HCT116 (cell line): ENCODE measurements around the gene GORAB. TPM values are rescaled to one million over a fixed set of nuclear protein-coding genes. Genes with fewer than 3 reads are reported as not detected.

Experiments used
- ATAC-seq: fragments of 200-7000 bp; cut with Tn5 transposase; 2 replicates; pipeline ENCODE4 v1.9.1; 2020; ENCODE audit warnings: mild to moderate bottlenecking, moderate library complexity
- BruUV-seq: library from RNA; stranded (reverse); fragments of 400-500 nt; replicated peaks from 2 replicates; lab custom pipeline; 2021; lab: Mats Ljungman, UMichigan
- CTCF ChIA-PET: fragments of 300-600 bp; sonication (Branson Sonifier 250); formaldehyde crosslinking; loops from one replicate; lab custom pipeline; 2021; ENCODE audit warnings: antibody characterized with exemption; lab: Charles Lee
- POLR2A ChIA-PET: fragments of 300-600, 350-600 bp; sonication (Branson Sonifier 250); formaldehyde crosslinking; loops from one replicate; lab custom pipeline; 2021; ENCODE audit warnings: antibody characterized with exemption; lab: Charles Lee
- RAD21 ChIA-PET, 2 experiments: fragments of 300-600 bp; sonication (Branson Sonifier 250); formaldehyde crosslinking; loops; one replicate each; lab custom pipeline; 2023; ENCODE audit warnings: low total read pairs in 2 of 2; ENCODE audit not compliant: uncharacterized antibody in 2 of 2, unreplicated experiment in 2 of 2, low non-redundant PET in 1 of 2; lab: Charles Lee
- DNase-seq: peaks from one replicate; pipeline ENCODE4 v3.0.0-alpha.2; 2010; ENCODE audit warnings: low read depth, low spot score
- H2AFZ ChIP-seq: fragments of 200-600 bp; shearing (Covaris generic), sonication (generic); 2 replicates; pipeline ENCODE4 v1.6.1; 2017; ENCODE audit warnings: low read depth, mixed run types, mixed read lengths, antibody characterized with exemption, low read length; ENCODE audit not compliant: poor library complexity, severe bottlenecking
- H3K27ac ChIP-seq: 2 replicates; pipeline ENCODE4 v1.5.1; 2012; ENCODE audit warnings: low read depth, low read length
- H3K27me3 ChIP-seq: fragments of 200-600 bp; sonication (generic); 2 replicates; pipeline ENCODE4 v1.6.1; 2016; ENCODE audit warnings: mixed run types, low read length, mixed read lengths; ENCODE audit not compliant: insufficient read depth
- H3K36me3 ChIP-seq, 2 experiments: fragments of 200-500 bp in 1 of 2; fragments of 200-600 bp in 1 of 2; sonication (Bioruptor generic) in 1 of 2; sonication (generic) in 1 of 2; 2 replicates each; pipeline versions ENCODE4 v1.5.1 to v1.6.1; 2014 to 2016; ENCODE audit warnings: low read length in 2 of 2, inconsistent platforms in 1 of 2, mixed read lengths in 1 of 2, mixed run types in 1 of 2; ENCODE audit not compliant: insufficient read depth in 2 of 2, control insufficient read depth in 1 of 2
- H3K4me1 ChIP-seq, 2 experiments: fragments of 200-600 bp in 1 of 2; sonication (generic) in 1 of 2; 2 replicates each; pipeline versions ENCODE4 v1.5.1 to v1.6.1; 2012 to 2017; ENCODE audit warnings: low read length in 2 of 2, inconsistent platforms in 1 of 2, mild to moderate bottlenecking in 1 of 2, mixed read lengths in 1 of 2, mixed run types in 1 of 2, moderate library complexity in 1 of 2; ENCODE audit not compliant: insufficient read depth in 2 of 2, control insufficient read depth in 1 of 2
- H3K4me2 ChIP-seq: fragments of 200-600 bp; sonication (generic); 2 replicates; pipeline ENCODE4 v1.6.1; 2017; ENCODE audit warnings: mixed run types, low read length, mixed read lengths
- H3K4me3 ChIP-seq, 2 experiments: fragments of 200-600 bp in 1 of 2; sonication (generic) in 1 of 2; replicated peaks in 1 of 2; 2 replicates each; pipeline ENCODE4 v1.5.1; 2011 to 2016; ENCODE audit warnings: low read length in 2 of 2, control low read depth in 1 of 2, low read depth in 1 of 2, mild to moderate bottlenecking in 1 of 2, mixed read lengths in 1 of 2, mixed run types in 1 of 2
- H3K79me2 ChIP-seq: fragments of 200-600 bp; sonication (generic); 2 replicates; pipeline ENCODE4 v1.6.1; 2017; ENCODE audit warnings: mild to moderate bottlenecking, mixed run types, low read length, moderate library complexity, mixed read lengths; ENCODE audit not compliant: insufficient read depth
- H3K9ac ChIP-seq: fragments of 200-600 bp; sonication (generic); 2 replicates; pipeline ENCODE4 v1.6.1; 2016; ENCODE audit warnings: low read length, mixed read lengths
- H3K9me2 ChIP-seq: fragments of 200-600 bp; sonication (generic), shearing (Covaris generic); 2 replicates; pipeline ENCODE4 v1.6.1; 2017; ENCODE audit warnings: mixed run types, mild to moderate bottlenecking, moderate library complexity; ENCODE audit not compliant: insufficient read depth
- H3K9me3 ChIP-seq, 2 experiments: fragments of 200-500 bp in 1 of 2; fragments of 200-600 bp in 1 of 2; sonication (Bioruptor generic) in 1 of 2; sonication (generic) in 1 of 2; 2 replicates each; pipeline ENCODE4 v1.6.1; 2014 to 2017; ENCODE audit warnings: low read length in 2 of 2, mixed read lengths in 2 of 2, inconsistent platforms in 1 of 2, low read depth in 1 of 2, mild to moderate bottlenecking in 1 of 2, mixed run types in 1 of 2, moderate library complexity in 1 of 2; ENCODE audit not compliant: control insufficient read depth in 1 of 2, insufficient read depth in 1 of 2
- H4K20me1 ChIP-seq: fragments of 200-600 bp; sonication (generic), shearing (Covaris generic); 2 replicates; pipeline ENCODE4 v1.6.1; 2017; ENCODE audit warnings: mixed run types, mild to moderate bottlenecking, moderate library complexity; ENCODE audit not compliant: insufficient read depth
- CBX3 ChIP-seq: IDR thresholded peaks from 2 replicates; pipeline ENCODE4 v1.6.1; 2012; ENCODE audit warnings: low read depth
- CEBPB ChIP-seq: IDR thresholded peaks from 2 replicates; pipeline ENCODE4 v1.6.1; 2012; ENCODE audit warnings: low read depth
- EGR1 ChIP-seq: IDR thresholded peaks from 2 replicates; pipeline ENCODE4 v1.6.1; 2012; ENCODE audit warnings: low read depth
- ELF1 ChIP-seq: IDR thresholded peaks from 2 replicates; pipeline ENCODE4 v1.6.1; 2012; ENCODE audit warnings: low read depth, borderline replicate concordance
- EZH2phosphoT487 ChIP-seq: fragments of 200-600 bp; IDR thresholded peaks from 2 replicates; pipeline ENCODE4 v1.6.1; 2018; ENCODE audit warnings: antibody characterized with exemption, borderline replicate concordance
- FOSL1 ChIP-seq: IDR thresholded peaks from 2 replicates; pipeline ENCODE4 v1.6.1; 2012; ENCODE audit warnings: low read depth
- JUND ChIP-seq: IDR thresholded peaks from 2 replicates; pipeline ENCODE4 v1.6.1; 2012
- POLR2AphosphoS5 ChIP-seq: IDR thresholded peaks from 2 replicates; pipeline ENCODE4 v1.6.1; 2011; ENCODE audit warnings: mild to moderate bottlenecking, low read depth, low read length, moderate library complexity
- SIN3A ChIP-seq: IDR thresholded peaks from 2 replicates; pipeline ENCODE4 v1.6.1; 2012; ENCODE audit warnings: low read depth
- SP1 ChIP-seq: IDR thresholded peaks from 2 replicates; pipeline ENCODE4 v1.6.1; 2012; ENCODE audit warnings: low read depth
- SRF ChIP-seq: IDR thresholded peaks from 2 replicates; pipeline ENCODE4 v1.6.1; 2012; ENCODE audit warnings: low read depth
- TCF7L2 ChIP-seq: IDR thresholded peaks from 2 replicates; pipeline ENCODE4 v1.7.0; 2011; ENCODE audit warnings: borderline replicate concordance, inconsistent platforms; ENCODE audit not compliant: insufficient read depth, insufficient read length; ENCODE audit errors: extremely low read depth
- ZNF274 ChIP-seq: fragments of 200-500 bp; sonication (Bioruptor generic); IDR thresholded peaks from 2 replicates; pipeline ENCODE4 v1.6.1; 2014; ENCODE audit warnings: mild to moderate bottlenecking, low read depth, low read length, inconsistent platforms
- intact Hi-C: fragments of 100-400 bp; cut with micrococcal nuclease; formaldehyde crosslinking; loops from 2 replicates; pipeline ENCODE4 v1.10.0; 2022
- total RNA-seq: library from RNA; stranded (reverse); gene quantifications from one replicate; pipeline ENCODE4 v1.2.1, GENCODE V29; 2021; ENCODE audit not compliant: unreplicated experiment
- TF ChIP-seq, protein P1 (sequence below): IDR thresholded peaks from 2 replicates; pipeline ENCODE4 v1.6.1; 2012
- TF ChIP-seq, protein P2 (sequence below): IDR thresholded peaks from 2 replicates; pipeline ENCODE4 v1.6.1; 2012
- TF ChIP-seq, protein P3 (sequence below): IDR thresholded peaks from 2 replicates; pipeline ENCODE4 v1.6.1; 2012; ENCODE audit warnings: low read depth

The GORAB gene
- total RNA-seq, 1 experiment from 2014 or later: 7.5 TPM

DNA sequence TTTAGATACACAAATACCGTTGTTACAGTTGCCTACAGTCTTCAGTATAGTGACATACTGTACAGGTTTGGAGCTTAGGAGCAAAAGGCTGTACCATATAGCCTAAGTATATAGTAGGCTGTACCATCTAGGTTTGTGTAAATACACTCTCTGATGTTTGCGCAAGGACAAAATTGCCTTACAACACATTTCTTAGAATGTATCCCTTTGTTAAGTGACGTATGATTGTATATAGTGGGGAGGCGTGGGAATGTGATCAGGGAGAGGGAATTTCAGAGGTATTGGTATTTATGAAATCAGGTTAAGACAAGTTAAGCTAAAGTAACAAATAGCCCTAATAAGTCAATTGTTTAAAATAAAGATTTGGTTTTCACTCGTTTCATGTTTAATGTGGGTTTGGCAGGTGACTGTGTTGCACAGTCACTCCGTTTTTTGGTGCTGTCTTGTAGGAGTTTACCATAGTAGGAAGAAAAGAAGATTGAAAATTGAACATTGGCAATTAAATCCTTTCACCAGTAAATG is 2.7 kb downstream of the GORAB start:
- intact Hi-C loops: no loop called here
- no peak overlapping the region for H3K27ac ChIP-seq
- BruUV-seq: no TSS peak
- no peak for DNase-seq
- H3K4me3 ChIP-seq: no peak overlapping the region
- no peak overlapping the region for H2AFZ ChIP-seq
- no peaks in the 10 kb centered on the region for H3K9me3 ChIP-seq
- no peaks in the 10 kb centered on the region for H3K9me2 ChIP-seq
- no peak overlapping the region for H3K9ac ChIP-seq
- H3K79me2 ChIP-seq: peaks cover 62% of the 10 kb centered on the region
- ChIA-PET POLR2A (no interaction called here), RAD21 (no interaction called here), CTCF (no interaction called here)
- no peaks in the 10 kb centered on the region for H3K27me3 ChIP-seq
- TF ChIP-seq EGR1 (no peak), TCF7L2 (no peak), JUND (no peak), ZNF274 (no peak), ELF1 (no peak), FOSL1 (no peak)
- TF ChIP-seq, protein P1, sequence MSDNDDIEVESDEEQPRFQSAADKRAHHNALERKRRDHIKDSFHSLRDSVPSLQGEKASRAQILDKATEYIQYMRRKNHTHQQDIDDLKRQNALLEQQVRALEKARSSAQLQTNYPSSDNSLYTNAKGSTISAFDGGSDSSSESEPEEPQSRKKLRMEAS: no peak
- TF ChIP-seq, protein P2, sequence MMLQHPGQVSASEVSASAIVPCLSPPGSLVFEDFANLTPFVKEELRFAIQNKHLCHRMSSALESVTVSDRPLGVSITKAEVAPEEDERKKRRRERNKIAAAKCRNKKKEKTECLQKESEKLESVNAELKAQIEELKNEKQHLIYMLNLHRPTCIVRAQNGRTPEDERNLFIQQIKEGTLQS: no peak
- peaks cover 0 to 3% of the 10 kb centered on the region in 2 experiments; a peak in 1 of 4 replicates for H3K36me3 ChIP-seq
- no peak overlapping the region for H3K4me2 ChIP-seq
- peaks cover 5 to 14% of the 10 kb centered on the region in 2 experiments; a peak in 3 of 4 replicates for H3K4me1 ChIP-seq
- H4K20me1 ChIP-seq: no peaks in the 10 kb centered on the region
- ATAC-seq: no peak

DNA sequence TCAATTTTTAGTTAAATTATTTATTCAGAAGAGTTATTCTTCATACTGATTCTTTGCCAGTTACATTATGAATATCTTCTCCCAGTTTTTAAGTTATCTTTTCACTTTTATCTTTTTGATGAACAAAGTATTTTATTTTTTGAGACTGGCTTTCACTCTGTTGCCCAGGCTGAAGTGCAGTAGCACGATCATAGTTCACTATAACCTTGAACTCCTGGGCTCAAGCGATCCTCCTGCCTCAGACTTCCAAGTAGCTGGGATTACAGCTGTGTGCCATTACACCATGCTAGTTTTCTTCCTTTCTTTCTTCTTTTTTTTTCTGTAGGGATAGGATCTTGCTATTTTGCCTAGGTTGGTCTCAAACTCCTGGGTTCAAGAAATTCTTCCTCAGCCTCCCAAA is 3.5 kb downstream of the GORAB start:
- BruUV-seq: no TSS peak
- ChIA-PET RAD21 (no interaction called here), POLR2A (no interaction called here), CTCF (no interaction called here)
- Histone ChIP-seq H3K4me1 (peaks cover 5 to 14% of the 10 kb centered on the region in 2 experiments; a peak in 3 of 4 replicates), H2AFZ (no peak overlapping the region), H3K4me3 (no peak overlapping the region), H3K9me3 (no peaks in the 10 kb centered on the region), H3K4me2 (no peak overlapping the region), H3K36me3 (peaks cover 3 to 7% of the 10 kb centered on the region in 2 experiments; a peak in 2 of 4 replicates), H3K27ac (no peak overlapping the region), H3K27me3 (no peaks in the 10 kb centered on the region), H3K9ac (no peak overlapping the region), H3K9me2 (no peaks in the 10 kb centered on the region), H4K20me1 (no peaks in the 10 kb centered on the region), H3K79me2 (peaks cover 62% of the 10 kb centered on the region)
- DNase-seq (no peak), ATAC-seq (no peak)
- intact Hi-C loops: no loop called here
- TF ChIP-seq TCF7L2 (no peak), SRF (no peak), EGR1 (no peak), SP1 (no peak), EZH2phosphoT487 (no peak), SIN3A (no peak), ELF1 (no peak), CBX3 (no peak), FOSL1 (no peak), POLR2AphosphoS5 (no peak), CEBPB (no peak), JUND (no peak)
- TF ChIP-seq, protein P3, sequence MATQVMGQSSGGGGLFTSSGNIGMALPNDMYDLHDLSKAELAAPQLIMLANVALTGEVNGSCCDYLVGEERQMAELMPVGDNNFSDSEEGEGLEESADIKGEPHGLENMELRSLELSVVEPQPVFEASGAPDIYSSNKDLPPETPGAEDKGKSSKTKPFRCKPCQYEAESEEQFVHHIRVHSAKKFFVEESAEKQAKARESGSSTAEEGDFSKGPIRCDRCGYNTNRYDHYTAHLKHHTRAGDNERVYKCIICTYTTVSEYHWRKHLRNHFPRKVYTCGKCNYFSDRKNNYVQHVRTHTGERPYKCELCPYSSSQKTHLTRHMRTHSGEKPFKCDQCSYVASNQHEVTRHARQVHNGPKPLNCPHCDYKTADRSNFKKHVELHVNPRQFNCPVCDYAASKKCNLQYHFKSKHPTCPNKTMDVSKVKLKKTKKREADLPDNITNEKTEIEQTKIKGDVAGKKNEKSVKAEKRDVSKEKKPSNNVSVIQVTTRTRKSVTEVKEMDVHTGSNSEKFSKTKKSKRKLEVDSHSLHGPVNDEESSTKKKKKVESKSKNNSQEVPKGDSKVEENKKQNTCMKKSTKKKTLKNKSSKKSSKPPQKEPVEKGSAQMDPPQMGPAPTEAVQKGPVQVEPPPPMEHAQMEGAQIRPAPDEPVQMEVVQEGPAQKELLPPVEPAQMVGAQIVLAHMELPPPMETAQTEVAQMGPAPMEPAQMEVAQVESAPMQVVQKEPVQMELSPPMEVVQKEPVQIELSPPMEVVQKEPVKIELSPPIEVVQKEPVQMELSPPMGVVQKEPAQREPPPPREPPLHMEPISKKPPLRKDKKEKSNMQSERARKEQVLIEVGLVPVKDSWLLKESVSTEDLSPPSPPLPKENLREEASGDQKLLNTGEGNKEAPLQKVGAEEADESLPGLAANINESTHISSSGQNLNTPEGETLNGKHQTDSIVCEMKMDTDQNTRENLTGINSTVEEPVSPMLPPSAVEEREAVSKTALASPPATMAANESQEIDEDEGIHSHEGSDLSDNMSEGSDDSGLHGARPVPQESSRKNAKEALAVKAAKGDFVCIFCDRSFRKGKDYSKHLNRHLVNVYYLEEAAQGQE: no peak
